ENCODE data around the gene SFRP2.

DNA sequence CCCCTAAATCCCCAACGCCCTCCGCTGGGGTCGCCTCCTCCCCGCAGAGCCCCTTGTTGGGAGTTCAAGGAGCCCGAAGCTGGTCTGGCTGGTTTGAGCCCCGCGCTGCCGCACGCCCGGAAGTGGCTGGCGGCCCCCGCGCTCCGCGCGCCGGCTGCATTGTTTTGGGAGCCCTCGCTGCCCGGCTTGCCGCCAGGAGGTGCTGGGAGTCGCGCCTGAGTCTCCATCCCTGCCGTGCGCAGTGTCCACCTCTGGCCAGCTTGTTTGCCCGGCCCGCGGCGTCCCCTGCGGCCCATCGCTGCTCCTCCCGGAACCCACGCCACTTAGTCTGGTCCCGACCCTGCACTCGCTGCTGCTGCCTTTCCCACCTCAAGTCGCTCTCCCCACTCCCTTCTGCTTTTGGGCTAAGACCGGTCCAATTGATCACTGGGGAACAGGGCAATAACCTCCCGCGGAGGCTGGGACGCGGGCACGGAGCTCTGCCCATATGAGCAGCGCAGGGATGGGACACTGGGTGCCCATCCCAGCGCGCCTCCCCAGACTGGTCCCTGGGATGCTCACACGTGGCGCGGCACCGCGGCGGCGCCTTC, 2.2 kb upstream of the SFRP2 start:
- TF ChIP-seq, protein P1, sequence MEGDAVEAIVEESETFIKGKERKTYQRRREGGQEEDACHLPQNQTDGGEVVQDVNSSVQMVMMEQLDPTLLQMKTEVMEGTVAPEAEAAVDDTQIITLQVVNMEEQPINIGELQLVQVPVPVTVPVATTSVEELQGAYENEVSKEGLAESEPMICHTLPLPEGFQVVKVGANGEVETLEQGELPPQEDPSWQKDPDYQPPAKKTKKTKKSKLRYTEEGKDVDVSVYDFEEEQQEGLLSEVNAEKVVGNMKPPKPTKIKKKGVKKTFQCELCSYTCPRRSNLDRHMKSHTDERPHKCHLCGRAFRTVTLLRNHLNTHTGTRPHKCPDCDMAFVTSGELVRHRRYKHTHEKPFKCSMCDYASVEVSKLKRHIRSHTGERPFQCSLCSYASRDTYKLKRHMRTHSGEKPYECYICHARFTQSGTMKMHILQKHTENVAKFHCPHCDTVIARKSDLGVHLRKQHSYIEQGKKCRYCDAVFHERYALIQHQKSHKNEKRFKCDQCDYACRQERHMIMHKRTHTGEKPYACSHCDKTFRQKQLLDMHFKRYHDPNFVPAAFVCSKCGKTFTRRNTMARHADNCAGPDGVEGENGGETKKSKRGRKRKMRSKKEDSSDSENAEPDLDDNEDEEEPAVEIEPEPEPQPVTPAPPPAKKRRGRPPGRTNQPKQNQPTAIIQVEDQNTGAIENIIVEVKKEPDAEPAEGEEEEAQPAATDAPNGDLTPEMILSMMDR (IDR thresholded peaks at IDR 0.05), result no peak
- no peak for TF ChIP-seq POLR2A (IDR thresholded peaks at IDR 0.05)

Data from adrenal gland (tissue), 5 donors.